ENCODE data around the gene DENND1A.
"Not testable (repeated sequence)": the region's sequence is repeated elsewhere in the genome, so short reads cannot be mapped to it uniquely, and the experiment has no call there.

DNA sequence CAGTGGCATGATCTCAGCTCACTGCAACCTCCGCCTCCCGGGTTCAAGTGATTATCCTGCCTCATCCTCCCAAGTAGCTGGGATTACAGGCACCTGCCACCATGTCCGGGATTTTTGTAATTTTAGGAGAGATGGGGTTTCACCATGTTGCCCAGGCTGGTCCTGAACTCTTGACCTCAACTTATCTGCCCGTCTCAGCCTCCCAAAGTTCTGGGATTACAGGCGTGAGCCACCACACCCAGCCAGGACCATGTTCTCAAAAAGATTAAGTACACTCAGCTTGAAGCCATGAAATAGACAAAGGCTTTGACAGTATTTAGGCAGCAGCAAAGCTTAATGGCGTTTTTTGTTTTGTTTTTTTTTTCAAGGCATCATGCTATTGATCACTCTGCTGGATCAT is 44.1 kb downstream of the DENND1A start:
- TF ChIP-seq, protein P1, sequence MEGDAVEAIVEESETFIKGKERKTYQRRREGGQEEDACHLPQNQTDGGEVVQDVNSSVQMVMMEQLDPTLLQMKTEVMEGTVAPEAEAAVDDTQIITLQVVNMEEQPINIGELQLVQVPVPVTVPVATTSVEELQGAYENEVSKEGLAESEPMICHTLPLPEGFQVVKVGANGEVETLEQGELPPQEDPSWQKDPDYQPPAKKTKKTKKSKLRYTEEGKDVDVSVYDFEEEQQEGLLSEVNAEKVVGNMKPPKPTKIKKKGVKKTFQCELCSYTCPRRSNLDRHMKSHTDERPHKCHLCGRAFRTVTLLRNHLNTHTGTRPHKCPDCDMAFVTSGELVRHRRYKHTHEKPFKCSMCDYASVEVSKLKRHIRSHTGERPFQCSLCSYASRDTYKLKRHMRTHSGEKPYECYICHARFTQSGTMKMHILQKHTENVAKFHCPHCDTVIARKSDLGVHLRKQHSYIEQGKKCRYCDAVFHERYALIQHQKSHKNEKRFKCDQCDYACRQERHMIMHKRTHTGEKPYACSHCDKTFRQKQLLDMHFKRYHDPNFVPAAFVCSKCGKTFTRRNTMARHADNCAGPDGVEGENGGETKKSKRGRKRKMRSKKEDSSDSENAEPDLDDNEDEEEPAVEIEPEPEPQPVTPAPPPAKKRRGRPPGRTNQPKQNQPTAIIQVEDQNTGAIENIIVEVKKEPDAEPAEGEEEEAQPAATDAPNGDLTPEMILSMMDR (IDR thresholded peaks at IDR 0.05), result not testable (repeated sequence)
- TF ChIP-seq POLR2AphosphoS5 (IDR thresholded peaks at IDR 0.05); POLR2A (IDR thresholded peaks at IDR 0.05; ENCODE audit: low read depth): not testable (repeated sequence)
